ENCODE data around the gene LILRA5.
"Not testable (repeated sequence)": the region's sequence is repeated elsewhere in the genome, so short reads cannot be mapped to it uniquely, and the experiment has no call there.

LILRA5 gene

GRCh38 chr19:54312436-54313377 is at the start of gene LILRA5:
LILRA5 (minus strand) TSS chr19:54313166; CDS start chr19:54313019, 147 bp downstream.
- DNase-seq, result no peak

GRCh38 chr19:54361680-54362422 is 48.9 kb upstream of the LILRA5 start:
- not testable (repeated sequence) for DNase-seq

GRCh38 chr19:54359149-54359820 is 46.3 kb upstream of the LILRA5 start:
- not testable (repeated sequence) for DNase-seq

GRCh38 chr19:54357381-54357780 is 44.4 kb upstream of the LILRA5 start:
- no peak for DNase-seq

GRCh38 chr19:54356444-54357056 is 43.6 kb upstream of the LILRA5 start:
- no peak for DNase-seq

- DNase-seq, result no peak
These were observed 42.7 kb upstream of the LILRA5 start for GRCh38 chr19:54355675-54356074.

- DNase-seq, result no peak
These were observed 41.8 kb upstream of the LILRA5 start for GRCh38 chr19:54354761-54355160.

GRCh38 chr19:54352546-54352945 is 39.6 kb upstream of the LILRA5 start:
- no peak for DNase-seq

GRCh38 chr19:54352041-54352440 is 39.1 kb upstream of the LILRA5 start:
- DNase-seq, result no peak

GRCh38 chr19:54351474-54351873 is 38.5 kb upstream of the LILRA5 start:
- no peak for DNase-seq

GRCh38 chr19:54345938-54346386 is 33.0 kb upstream of the LILRA5 start:
- no peak for DNase-seq

- DNase-seq, result no peak
These were observed 30.9 kb upstream of the LILRA5 start for GRCh38 chr19:54343868-54344267.

- no peak for DNase-seq
These were observed 28.3 kb upstream of the LILRA5 start for GRCh38 chr19:54341295-54341694.

- no peak for DNase-seq
These were observed 26.8 kb upstream of the LILRA5 start for GRCh38 chr19:54339646-54340358.

GRCh38 chr19:54338521-54338920 is 25.6 kb upstream of the LILRA5 start:
- no peak for DNase-seq

GRCh38 chr19:54337858-54338230 is 24.9 kb upstream of the LILRA5 start:
- DNase-seq, result no peak

- DNase-seq, result no peak
These were observed 24.2 kb upstream of the LILRA5 start for GRCh38 chr19:54336893-54337857.

GRCh38 chr19:54335979-54336892 is 23.3 kb upstream of the LILRA5 start:
- DNase-seq, result no peak

- DNase-seq, result no peak
These were observed 22.2 kb upstream of the LILRA5 start for GRCh38 chr19:54335164-54335563.

All from fibroblast of upper back skin (primary cell).